K562 (cell line): Measurements from ENCODE around the gene PRR30. TPM values are rescaled to one million over a fixed set of nuclear protein-coding genes. Genes with fewer than 3 reads are reported as not detected.

Source experiments
- AFF4 ChIP-seq: sonication (generic); formaldehyde crosslinking; IDR thresholded peaks from 2 replicates; pipeline ENCODE4 v1.8.0; 2023; ENCODE audit warnings: mild to moderate bottlenecking, missing genetic modification reagents
- CEBPB ChIP-seq: fragments of 450-650 bp; IDR thresholded peaks from 2 replicates; pipeline ENCODE4 v1.6.1; 2016; ENCODE audit warnings: missing genetic modification characterization, missing compliant biosample characterization
- FOSL1 ChIP-seq: fragments of 200-800 bp; sonication (Bioruptor generic); conservative IDR thresholded peaks from 2 replicates; pipeline ENCODE4 v1.6.1; 2016; ENCODE audit warnings: missing genetic modification characterization, missing compliant biosample characterization
- HOXB6 ChIP-seq: fragments of 250-450 bp; sonication (Bioruptor Pico); IDR thresholded peaks from 2 replicates; pipeline ENCODE4 v1.5.1; 2022; ENCODE audit warnings: mild to moderate bottlenecking, borderline replicate concordance
- MEF2D ChIP-seq: conservative IDR thresholded peaks from 2 replicates; pipeline ENCODE4 v1.6.1; 2016; ENCODE audit warnings: low read depth, missing genetic modification characterization, missing compliant biosample characterization
- NFRKB ChIP-seq: fragments of 450-650 bp; IDR thresholded peaks from 2 replicates; pipeline ENCODE4 v1.6.1; 2016; ENCODE audit warnings: low read depth
- NKRF ChIP-seq: fragments of 450-650 bp; IDR thresholded peaks from 2 replicates; pipeline ENCODE4 v1.6.1; 2016; ENCODE audit warnings: borderline replicate concordance
- PTTG1 ChIP-seq: fragments of 450-650 bp; IDR thresholded peaks from 2 replicates; pipeline ENCODE4 v1.6.1; 2016; ENCODE audit warnings: low read depth, mild to moderate bottlenecking, missing genetic modification characterization, missing compliant biosample characterization
- RBFOX2 ChIP-seq: fragments of 200-400 bp; formaldehyde crosslinking; IDR thresholded peaks from 2 replicates; pipeline ENCODE4 v1.6.1; 2017; ENCODE audit warnings: low read depth, mild to moderate bottlenecking, low read length, moderate library complexity
- RBM25 ChIP-seq: fragments of 200-400 bp; formaldehyde crosslinking; IDR thresholded peaks from 2 replicates; pipeline ENCODE4 v1.6.1; 2018; ENCODE audit warnings: low read length, low read depth, moderate library complexity; ENCODE audit not compliant: severe bottlenecking
- SMAD3 ChIP-seq: fragments of 450-650 bp; formaldehyde crosslinking; conservative IDR thresholded peaks from 2 replicates; pipeline ENCODE4 v1.4.0; 2020; ENCODE audit warnings: mild to moderate bottlenecking
- SMARCC2 ChIP-seq: fragments of 450-650 bp; IDR thresholded peaks from 2 replicates; pipeline ENCODE4 v1.6.1; 2017; ENCODE audit warnings: antibody characterized with exemption, moderate library complexity, mild to moderate bottlenecking, low read depth
- ZNF318 ChIP-seq, 2 experiments: fragments of 450-650 bp; IDR thresholded peaks; 2 replicates each; pipeline ENCODE4 v1.6.1; 2016; ENCODE audit warnings: mild to moderate bottlenecking in 2 of 2, borderline replicate concordance in 1 of 2, low read depth in 1 of 2, moderate library complexity in 1 of 2
- polyA plus RNA-seq, 8 experiments: library from polyadenylated mRNA; depleted of rRNA in 4 of 8; stranded (reverse) in 5 of 8; unstranded in 3 of 8; fragments of >200 nt; fragmentation: Nextera tagmentation in 2 of 8; fragmentation: Illumina TruSeq in 1 of 8; extraction: Ambion mirVana in 2 of 8; extraction: Trizol in 1 of 8; gene quantifications; 2 replicates each; pipeline versions ENCODE4 v1.2.1 to v1.2.3, GENCODE V29; 2011 to 2014; ENCODE audit warnings: inconsistent platforms in 1 of 8, missing spikeins in 1 of 8
- total RNA-seq, 7 experiments: library from RNA; depleted of rRNA in 6 of 7; stranded (reverse); fragments of >200 nt in 6 of 7; fragmentation: Illumina TruSeq in 2 of 7; extraction: Trizol in 2 of 7; gene quantifications; 2 replicates each; pipeline versions ENCODE4 v1.2.1 to v1.2.3, GENCODE V29; 2011 to 2021; ENCODE audit warnings: low replicate concordance in 1 of 7

Gene PRR30
- total and polyA plus RNA-seq, 9 of the 15 experiments (the other 6 are each of a cell fraction or from before 2014, with no cell fraction given): not detected

GRCh38 chr2:27123302-27124150 is 15.7 kb downstream of the PRR30 start, which contains the start of gene ABHD1 (continued):
- TF ChIP-seq SMAD3 (no peak), SMARCC2 (no peak), HOXB6 (CRISPR knock-in tag) (no peak), NKRF (no peak), ZNF318 (IDR thresholded peaks at IDR 0.05; ENCODE audit: borderline replicate concordance in 1 of 2, low read depth in 1 of 2) (no peak), MEF2D (tag) (no peak), RBM25 (no peak), CEBPB (tag) (peak; percentile 91), AFF4 (CRISPR knock-in tag) (no peak), FOSL1 (no peak), NFRKB (no peak), RBFOX2 (peak; percentile 54), PTTG1 (tag) (no peak)
